Hypothalamus (tissue), 51 donors: ENCODE measurements around the gene BBS5.
A peak's percentile ranks its signal among the peaks of the same experiment; 100 is the strongest.
"Not testable (repeated sequence)": the region's sequence is repeated elsewhere in the genome, so short reads cannot be mapped to it uniquely, and the experiment has no call there.

Source experiments
- DNase-seq, 51 donors: peaks; one replicate each; lab custom pipeline; 2025; lab: John Stamatoyannopoulos, UW

BBS5 gene

GRCh38 chr2:169485650-169486138 lies 6.4 kb downstream of the BBS5 start:
- DNase-seq: no peak

- no peak for DNase-seq
Measured at GRCh38 chr2:169486487-169486886, 7.2 kb downstream of the BBS5 start.

GRCh38 chr2:169490834-169491233 lies 11.5 kb downstream of the BBS5 start:
- DNase-seq: no peak

GRCh38 chr2:169491378-169491777 lies 12.1 kb downstream of the BBS5 start:
- no peak for DNase-seq

GRCh38 chr2:169493360-169493759 lies 14.1 kb downstream of the BBS5 start:
- no peak for DNase-seq

GRCh38 chr2:169495310-169495928 lies 16.1 kb downstream of the BBS5 start:
- no peak for DNase-seq

- no peak for DNase-seq
Measured at GRCh38 chr2:169504651-169505050, 25.4 kb downstream of the BBS5 start.

- DNase-seq: no peak
Measured at GRCh38 chr2:169507698-169508097, 28.4 kb downstream of the BBS5 start.

GRCh38 chr2:169509298-169509885 lies 30.1 kb downstream of the BBS5 start, which contains the start of gene KLHL41:
Gene KLHL41, plus strand, starts transcription at chr2:169509702. Its CDS starts 77 bp downstream, at chr2:169509779.
- no peak for DNase-seq

GRCh38 chr2:169509955-169510354 lies 30.7 kb downstream of the BBS5 start:
- DNase-seq: no peak

- DNase-seq: no peak
Measured at GRCh38 chr2:169510496-169510895, 31.2 kb downstream of the BBS5 start.

- DNase-seq: no peak
Measured at GRCh38 chr2:169511818-169512217, 32.5 kb downstream of the BBS5 start.

- DNase-seq: no peak
Measured at GRCh38 chr2:169512525-169512924, 33.2 kb downstream of the BBS5 start.

GRCh38 chr2:169513094-169513493 lies 33.8 kb downstream of the BBS5 start:
- no peak for DNase-seq

- DNase-seq: no peak
Measured at GRCh38 chr2:169513926-169514325, 34.6 kb downstream of the BBS5 start.

GRCh38 chr2:169514758-169515157 lies 35.5 kb downstream of the BBS5 start:
- DNase-seq: not testable (repeated sequence)

- not testable (repeated sequence) for DNase-seq
Measured at GRCh38 chr2:169516488-169516995, 37.2 kb downstream of the BBS5 start.

GRCh38 chr2:169520896-169521295 lies 41.6 kb downstream of the BBS5 start:
- no peak for DNase-seq

- no peak for DNase-seq
Measured at GRCh38 chr2:169523681-169524080, 44.4 kb downstream of the BBS5 start.

- DNase-seq: peak in 1 of 51 donors; percentile 33
Measured at GRCh38 chr2:169525434-169525833, 46.1 kb downstream of the BBS5 start.

GRCh38 chr2:169526451-169526850 lies 47.2 kb downstream of the BBS5 start:
- no peak for DNase-seq

GRCh38 chr2:169528271-169528701 lies 49.0 kb downstream of the BBS5 start:
- peak in 26 of 51 donors; percentile 1 to 61 (median 15) for DNase-seq
